Common myeloid progenitor, CD34-positive (primary cell): ENCODE results near the gene MYH9.

ENCODE experiments used
- CTCF ChIA-PET: fragments of 350-600 bp; sonication (Branson Sonifier 250); formaldehyde crosslinking; loops from one replicate; lab custom pipeline; 2021; ENCODE audit warnings: antibody characterized with exemption; lab: Charles Lee
- POLR2A ChIA-PET: fragments of 350-600 bp; sonication (Branson Sonifier 250); formaldehyde crosslinking; loops from one replicate; lab custom pipeline; 2021; ENCODE audit warnings: antibody characterized with exemption; lab: Charles Lee
- DNase-seq, 3 donors: peaks; one replicate each; pipeline versions ENCODE4 v3.0.0 to v3.0.0-alpha.2; 2013
- H3K27ac ChIP-seq, 2 experiments: 1 replicate in 1 of 2; 2 replicates in 1 of 2; pipeline ENCODE4 v1.7.0; 2013; ENCODE audit warnings: inconsistent platforms in 2 of 2, low read length in 2 of 2, mild to moderate bottlenecking in 2 of 2, low read depth in 1 of 2, moderate library complexity in 1 of 2; ENCODE audit not compliant: severe bottlenecking in 2 of 2, insufficient read depth in 1 of 2, poor library complexity in 1 of 2
- H3K27me3 ChIP-seq, 5 experiments: replicated peaks in 2 of 5; 1 replicate in 3 of 5; 2 replicates in 2 of 5; pipeline versions ENCODE4 v1.6.1 to v1.7.0; 2013; ENCODE audit warnings: low read length in 4 of 5, mild to moderate bottlenecking in 2 of 5, moderate library complexity in 2 of 5, inconsistent platforms in 1 of 5; ENCODE audit not compliant: insufficient read depth in 5 of 5, control insufficient read depth in 4 of 5
- H3K36me3 ChIP-seq, 4 experiments: 1 replicate in 2 of 4; 2 replicates in 2 of 4; pipeline versions ENCODE4 v1.6.1 to v1.7.0; 2013; ENCODE audit warnings: low read length in 3 of 4, control low read depth in 1 of 4, mild to moderate bottlenecking in 1 of 4; ENCODE audit not compliant: control insufficient read depth in 4 of 4, insufficient read depth in 4 of 4
- H3K4me1 ChIP-seq, 4 experiments: 1 replicate in 3 of 4; 2 replicates in 1 of 4; pipeline versions ENCODE4 v1.6.1 to v1.7.1; 2013; ENCODE audit warnings: low read length in 3 of 4, mild to moderate bottlenecking in 3 of 4, control low read depth in 1 of 4, inconsistent platforms in 1 of 4, moderate library complexity in 1 of 4; ENCODE audit not compliant: control insufficient read depth in 4 of 4, insufficient read depth in 4 of 4; ENCODE audit errors: control extremely low read depth in 1 of 4
- H3K4me3 ChIP-seq, 7 experiments: 1 replicate in 4 of 7; 2 replicates in 3 of 7; pipeline versions ENCODE4 v1.5.1 to v1.7.0; 2013; ENCODE audit warnings: mild to moderate bottlenecking in 7 of 7, low read length in 6 of 7, moderate library complexity in 6 of 7, inconsistent platforms in 2 of 7, low read depth in 2 of 7, control low read depth in 1 of 7; ENCODE audit not compliant: insufficient read depth in 4 of 7, control insufficient read depth in 1 of 7; ENCODE audit errors: extremely low read depth in 1 of 7
- H3K9me3 ChIP-seq, 5 experiments: 1 replicate in 4 of 5; 2 replicates in 1 of 5; pipeline versions ENCODE4 v1.6.1 to v1.7.1; 2013; ENCODE audit warnings: low read length in 4 of 5, mild to moderate bottlenecking in 2 of 5, inconsistent platforms in 1 of 5, low read depth in 1 of 5, moderate library complexity in 1 of 5; ENCODE audit not compliant: control insufficient read depth in 4 of 5, insufficient read depth in 2 of 5; ENCODE audit errors: control extremely low read depth in 1 of 5
- WGBS: methylation state at CpG from one replicate; pipeline ENCODE4 v1.1.5; 2013; ENCODE audit not compliant: insufficient coverage; 5-methylcytosine and 5-hydroxymethylcytosine counted together

The MYH9 gene

GRCh38 chr22:36287881-36288515 lies 99.8 kb downstream of the MYH9 start:
- Histone ChIP-seq H3K27ac (no peak overlapping the region), H3K27me3 (no peaks in the 10 kb centered on the region), H3K4me3 (no peak overlapping the region), H3K36me3 (peaks cover 29 to 85% (median 69%) of the 10 kb centered on the region in 4 experiments), H3K4me1 (peaks cover 0 to 3% (median under 1%) of the 10 kb centered on the region in 4 experiments), H3K9me3 (peaks cover 0 to 2% (median 0%) of the 10 kb centered on the region in 5 experiments)
- no peak for DNase-seq
- ChIA-PET CTCF (interaction anchor here (1.0 to 8.7 kb wide), 10 partner anchors 7 to 202 kb away, joined by 3 to 107 read pairs (median 4); no protein-coding TSS in a partner anchor), POLR2A (interaction anchor here (1.1 kb wide), 1 partner anchor 8 kb away, joined by 5 read pairs; no protein-coding TSS in a partner anchor)
- 95% methylated on average over 16 of the region's 20 CpGs for WGBS

- 86% methylated on average over 27 of the region's 28 CpGs for WGBS
- CTCF ChIA-PET, result interaction anchor here (0.7 to 8.7 kb wide), 25 partner anchors 7 to 204 kb away, joined by 3 to 107 read pairs (median 4); partner anchors contain the start of gene APOL1
- H3K4me1 ChIP-seq, result peaks cover 0 to 3% (median under 1%) of the 10 kb centered on the region in 4 experiments
- no peaks in the 10 kb centered on the region for H3K27me3 ChIP-seq
- no peaks in the 10 kb centered on the region for H3K9me3 ChIP-seq
- no peak overlapping the region for H3K27ac ChIP-seq
- POLR2A ChIA-PET, result interaction anchor here (1.0 kb wide), 1 partner anchor 195 kb away, joined by 3 read pairs; the partner anchor contains the start of gene TXN2
- peak; percentile 50 to 79 (median 69) for DNase-seq
- H3K36me3 ChIP-seq, result peaks cover 27 to 86% (median 67%) of the 10 kb centered on the region in 4 experiments
- H3K4me3 ChIP-seq, result no peak overlapping the region
Measured at GRCh38 chr22:36286096-36286957, 101.4 kb downstream of the MYH9 start.

- H3K4me3 ChIP-seq, result no peak overlapping the region
- no peak for DNase-seq
- no peaks in the 10 kb centered on the region for H3K9me3 ChIP-seq
- ChIA-PET CTCF (interaction anchor here (0.7 to 8.7 kb wide), 17 partner anchors 8 to 201 kb away, joined by 3 to 107 read pairs (median 5); partner anchors contain the start of gene APOL1), POLR2A (interaction anchor here (1.0 kb wide), 1 partner anchor 196 kb away, joined by 3 read pairs; the partner anchor contains the start of gene TXN2)
- H3K27me3 ChIP-seq, result no peaks in the 10 kb centered on the region
- peaks cover 27 to 91% (median 69%) of the 10 kb centered on the region in 4 experiments for H3K36me3 ChIP-seq
- no peak overlapping the region for H3K27ac ChIP-seq
- peaks cover 0 to 3% (median under 1%) of the 10 kb centered on the region in 4 experiments for H3K4me1 ChIP-seq
- WGBS, result 98% methylated on average over 21 of the region's 21 CpGs
Measured at GRCh38 chr22:36285545-36285944, 102.2 kb downstream of the MYH9 start.

GRCh38 chr22:36285017-36285416 lies 102.8 kb downstream of the MYH9 start:
- H3K4me3 ChIP-seq, result no peak overlapping the region
- ChIA-PET POLR2A (no interaction called here), CTCF (interaction anchor here (0.8 to 8.7 kb wide), 9 partner anchors 7 to 186 kb away, joined by 3 to 107 read pairs (median 10); partner anchors contain the start of gene APOL1)
- peaks cover 27 to 94% (median 71%) of the 10 kb centered on the region in 4 experiments for H3K36me3 ChIP-seq
- 97% methylated on average over 12 of the region's 12 CpGs for WGBS
- H3K27me3 ChIP-seq, result no peaks in the 10 kb centered on the region
- H3K27ac ChIP-seq, result no peak overlapping the region
- peaks cover 0 to 3% (median under 1%) of the 10 kb centered on the region in 4 experiments for H3K4me1 ChIP-seq
- no peak for DNase-seq
- no peaks in the 10 kb centered on the region for H3K9me3 ChIP-seq

GRCh38 chr22:36284171-36284571 lies 103.6 kb downstream of the MYH9 start:
- peaks cover 0 to 5% (median under 1%) of the 10 kb centered on the region in 4 experiments for H3K4me1 ChIP-seq
- DNase-seq, result no peak
- ChIA-PET POLR2A (no interaction called here), CTCF (interaction anchor here (0.9 to 8.7 kb wide), 5 partner anchors 9 to 87 kb away, joined by 3 to 107 read pairs (median 10); no protein-coding TSS in a partner anchor)
- H3K36me3 ChIP-seq, result peaks cover 24 to 86% (median 62%) of the 10 kb centered on the region in 4 experiments
- H3K27ac ChIP-seq, result no peak overlapping the region
- H3K9me3 ChIP-seq, result no peaks in the 10 kb centered on the region
- H3K27me3 ChIP-seq, result no peaks in the 10 kb centered on the region
- 97% methylated on average over 24 of the region's 24 CpGs for WGBS
- no peak overlapping the region for H3K4me3 ChIP-seq

GRCh38 chr22:36282328-36282831 lies 105.4 kb downstream of the MYH9 start:
- H3K27ac ChIP-seq, result no peak overlapping the region
- CTCF ChIA-PET, result interaction anchor here (0.9 to 8.7 kb wide), 6 partner anchors 8 to 1224 kb away, joined by 3 to 107 read pairs (median 4); partner anchors contain the start of genes APOL1 and APOL2

More at GRCh38 chr22:36282328-36282831, 105.4 kb downstream of the MYH9 start:
- H3K9me3 ChIP-seq, result no peaks in the 10 kb centered on the region
- DNase-seq, result no peak
- POLR2A ChIA-PET, result no interaction called here
- H3K27me3 ChIP-seq, result no peaks in the 10 kb centered on the region
- H3K36me3 ChIP-seq, result peaks cover 18 to 69% (median 49%) of the 10 kb centered on the region in 4 experiments
- H3K4me1 ChIP-seq, result peaks cover 0 to 13% (median 3%) of the 10 kb centered on the region in 4 experiments
- 94% methylated on average over 21 of the region's 24 CpGs for WGBS
- no peak overlapping the region for H3K4me3 ChIP-seq
